ENCODE data around the gene SDCCAG8. TPM values are rescaled to one million over a fixed set of nuclear protein-coding genes. Genes with fewer than 3 reads are reported as not detected.

The SDCCAG8 gene
- total RNA-seq, 1 experiment from 2014 or later: 10.0 TPM

DNA sequence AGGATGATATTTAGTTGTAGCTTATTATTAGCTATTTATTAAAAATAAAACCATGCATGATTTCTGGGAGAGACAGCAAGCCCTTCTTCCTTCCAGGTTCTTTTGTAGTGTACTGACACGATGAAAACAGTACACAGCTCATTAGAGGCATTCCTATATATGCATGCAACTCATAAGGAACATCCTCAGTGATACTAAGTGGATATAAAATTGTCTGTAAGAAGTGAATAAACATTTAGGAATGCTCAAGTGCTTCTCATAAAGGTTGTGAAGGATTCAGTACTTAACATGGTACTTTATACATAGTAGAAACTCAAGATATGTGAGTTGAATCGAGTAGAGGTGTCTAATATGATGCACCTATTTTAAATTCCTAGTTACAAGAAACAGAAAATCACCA is 287.7 kb downstream of the SDCCAG8 start:
- H2BK5ac ChIP-seq (ENCODE audit: insufficient read length, low read length): no peak overlapping the region
- H3K9ac ChIP-seq (ENCODE audit: extremely low read depth, insufficient read length, low read length): no peak overlapping the region
- no peak overlapping the region for H4K91ac ChIP-seq (ENCODE audit: insufficient read length, low read depth, low read length)
- no peaks in the 10 kb centered on the region for H3K79me2 ChIP-seq (ENCODE audit: insufficient read depth, low read length)
- no peak overlapping the region for H3K27ac ChIP-seq (ENCODE audit: insufficient read length, low read depth, low read length)
- no peak overlapping the region for H2AK5ac ChIP-seq (ENCODE audit: insufficient read length, low read length)
- TF ChIP-seq, protein P1, sequence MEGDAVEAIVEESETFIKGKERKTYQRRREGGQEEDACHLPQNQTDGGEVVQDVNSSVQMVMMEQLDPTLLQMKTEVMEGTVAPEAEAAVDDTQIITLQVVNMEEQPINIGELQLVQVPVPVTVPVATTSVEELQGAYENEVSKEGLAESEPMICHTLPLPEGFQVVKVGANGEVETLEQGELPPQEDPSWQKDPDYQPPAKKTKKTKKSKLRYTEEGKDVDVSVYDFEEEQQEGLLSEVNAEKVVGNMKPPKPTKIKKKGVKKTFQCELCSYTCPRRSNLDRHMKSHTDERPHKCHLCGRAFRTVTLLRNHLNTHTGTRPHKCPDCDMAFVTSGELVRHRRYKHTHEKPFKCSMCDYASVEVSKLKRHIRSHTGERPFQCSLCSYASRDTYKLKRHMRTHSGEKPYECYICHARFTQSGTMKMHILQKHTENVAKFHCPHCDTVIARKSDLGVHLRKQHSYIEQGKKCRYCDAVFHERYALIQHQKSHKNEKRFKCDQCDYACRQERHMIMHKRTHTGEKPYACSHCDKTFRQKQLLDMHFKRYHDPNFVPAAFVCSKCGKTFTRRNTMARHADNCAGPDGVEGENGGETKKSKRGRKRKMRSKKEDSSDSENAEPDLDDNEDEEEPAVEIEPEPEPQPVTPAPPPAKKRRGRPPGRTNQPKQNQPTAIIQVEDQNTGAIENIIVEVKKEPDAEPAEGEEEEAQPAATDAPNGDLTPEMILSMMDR (conservative IDR thresholded peaks at IDR 0.05): no peak
- no peaks in the 10 kb centered on the region for H3K23me2 ChIP-seq (ENCODE audit: insufficient read length, low read depth, low read length, poor library complexity, severe bottlenecking)
- no peaks in the 10 kb centered on the region for H3K27me3 ChIP-seq (ENCODE audit: insufficient read depth, low read length)
- H2AFZ ChIP-seq (ENCODE audit: low read length): no peak overlapping the region
- peaks cover 6 to 10% of the 10 kb centered on the region in 2 experiments; a peak in 3 of 4 replicates for H3K4me1 Mint-ChIP-seq
- H3K4me2 ChIP-seq (ENCODE audit: insufficient read depth, insufficient read length, low read length): no peak overlapping the region
- no peak overlapping the region for H2BK120ac ChIP-seq (ENCODE audit: low read depth, low read length, poor library complexity, severe bottlenecking)
- no peak overlapping the region for H3K14ac ChIP-seq (ENCODE audit: insufficient read depth, low read length)
- no peak overlapping the region for H2BK15ac ChIP-seq (ENCODE audit: low read depth, low read length)
- no peaks in the 10 kb centered on the region for H4K20me1 ChIP-seq (ENCODE audit: control insufficient read depth, insufficient read depth, insufficient read length)
- H3K18ac ChIP-seq (ENCODE audit: insufficient read length, low read depth, low read length): no peak overlapping the region
- H3K4ac ChIP-seq (ENCODE audit: low read depth, low read length): no peak overlapping the region
- WGBS (ENCODE audit: extremely low coverage, insufficient read length, low lambda C conversion rate): no CpG with 5 or more reads among the region's 2 CpGs
- H2BK20ac ChIP-seq (ENCODE audit: low read depth, low read length, poor library complexity, severe bottlenecking): no peak overlapping the region
- H3K4me1 ChIP-seq (ENCODE audit: insufficient read depth, low read length): no peaks in the 10 kb centered on the region
- peaks cover 0 to 2% of the 10 kb centered on the region in 2 experiments; a peak in 1 of 5 replicates for H3K9me3 Mint-ChIP-seq
- no peak overlapping the region for H3K4me3 Mint-ChIP-seq
- H3K79me1 ChIP-seq (ENCODE audit: insufficient read depth, low read depth, low read length, poor library complexity, severe bottlenecking): no peaks in the 10 kb centered on the region
- H3K27me3 Mint-ChIP-seq (ENCODE audit: low read depth): no peaks in the 10 kb centered on the region
- H3K23ac ChIP-seq (ENCODE audit: insufficient read length, low read depth, low read length): no peak overlapping the region
- no peak overlapping the region for H2BK12ac ChIP-seq (ENCODE audit: insufficient read length, low read depth, low read length)
- H4K5ac ChIP-seq (ENCODE audit: insufficient read length, low read depth, low read length): no peak overlapping the region
- no peak overlapping the region for H3K56ac ChIP-seq (ENCODE audit: insufficient read length, low read depth, low read length)
- H3K36me3 Mint-ChIP-seq (ENCODE audit: insufficient read depth in 1 of 3, low read depth in 3 of 3): peaks cover 0 to 3% (median 0%) of the 10 kb centered on the region in 3 experiments; a peak in 3 of 7 replicates
- H3K9me3 ChIP-seq (ENCODE audit: control insufficient read depth, low read depth, low read length): no peaks in the 10 kb centered on the region
- DNase-seq: no peak
- no peak overlapping the region for H3K27ac Mint-ChIP-seq
- no peak overlapping the region for H3T11ph ChIP-seq (ENCODE audit: low read length)
- H4K8ac ChIP-seq (replicated peaks; ENCODE audit: insufficient read length, low read depth, low read length): no peak overlapping the region
